ENCODE results near the gene NID1.

- no peak for TF ChIP-seq POLR2AphosphoS5 (IDR thresholded peaks at IDR 0.05; ENCODE audit: borderline replicate concordance, low read depth, low read length)
- TF ChIP-seq EZH2 (IDR thresholded peaks at IDR 0.05), result no peak
Measured at GRCh38 chr1:236009857-236010256, 55.0 kb downstream of the NID1 start.

All from SK-N-MC (cell line).